GM18909 (cell line): ENCODE results near the gene PARP2.
"Not testable (repeated sequence)": the region's sequence is repeated elsewhere in the genome, so short reads cannot be mapped to it uniquely, and the experiment has no call there.

ENCODE experiments used
- ATAC-seq: cut with Tn5 transposase; IDR thresholded peaks from one replicate; pipeline ENCODE4 v1.9.1; 2021; ENCODE audit warnings: mild to moderate bottlenecking; ENCODE audit not compliant: unreplicated experiment, poor library complexity

Gene PARP2

GRCh38 chr14:20343862-20344220 is 406 bp downstream of the PARP2 start:
- ATAC-seq: no peak

- no peak for ATAC-seq
Measured at GRCh38 chr14:20345366-20345765, 1.9 kb downstream of the PARP2 start.

- no peak for ATAC-seq
Measured at GRCh38 chr14:20346713-20347112, 3.3 kb downstream of the PARP2 start.

- ATAC-seq: no peak
Measured at GRCh38 chr14:20347747-20348146, 4.3 kb downstream of the PARP2 start.

GRCh38 chr14:20350282-20350681 is 6.8 kb downstream of the PARP2 start:
- ATAC-seq: no peak

- ATAC-seq: no peak
Measured at GRCh38 chr14:20350860-20351259, 7.4 kb downstream of the PARP2 start.

GRCh38 chr14:20356422-20356821 is 13.0 kb downstream of the PARP2 start:
- no peak for ATAC-seq

GRCh38 chr14:20358474-20358873 is 15.0 kb downstream of the PARP2 start:
- ATAC-seq: not testable (repeated sequence)

- no peak for ATAC-seq
Measured at GRCh38 chr14:20365928-20366327, 22.5 kb downstream of the PARP2 start.

GRCh38 chr14:20372796-20373195 is 29.4 kb downstream of the PARP2 start:
- ATAC-seq: no peak

GRCh38 chr14:20375471-20375870 is 32.0 kb downstream of the PARP2 start:
- ATAC-seq: no peak

- ATAC-seq: no peak
Measured at GRCh38 chr14:20376071-20376588, 32.7 kb downstream of the PARP2 start.

- ATAC-seq: no peak
Measured at GRCh38 chr14:20377171-20377570, 33.7 kb downstream of the PARP2 start.

GRCh38 chr14:20379743-20380142 is 36.3 kb downstream of the PARP2 start:
- no peak for ATAC-seq

- ATAC-seq: no peak
Measured at GRCh38 chr14:20380681-20381080, 37.2 kb downstream of the PARP2 start.

- ATAC-seq: no peak
Measured at GRCh38 chr14:20381341-20381740, 37.9 kb downstream of the PARP2 start.

GRCh38 chr14:20382526-20382925 is 39.1 kb downstream of the PARP2 start:
- ATAC-seq: no peak

- ATAC-seq: no peak
Measured at GRCh38 chr14:20383032-20383431, 39.6 kb downstream of the PARP2 start.

GRCh38 chr14:20383636-20384035 is 40.2 kb downstream of the PARP2 start:
- ATAC-seq: no peak

- no peak for ATAC-seq
Measured at GRCh38 chr14:20384321-20384720, 40.9 kb downstream of the PARP2 start.

GRCh38 chr14:20384886-20385285 is 41.5 kb downstream of the PARP2 start:
- no peak for ATAC-seq

GRCh38 chr14:20386276-20386855 is 42.9 kb downstream of the PARP2 start:
- no peak for ATAC-seq

- no peak for ATAC-seq
Measured at GRCh38 chr14:20387576-20387975, 44.1 kb downstream of the PARP2 start.
